Muscle of arm (tissue), 14 donors: ENCODE results near the gene GPM6B. TPM values are rescaled to one million over a fixed set of nuclear protein-coding genes. Genes with fewer than 3 reads are reported as not detected.

Experiments used
- DNase-seq: peaks from one replicate; pipeline ENCODE4 v3.0.0-alpha.2; 2013
- long read RNA-seq, 11 donors: transcript quantifications; one replicate each; lab custom pipeline, GENCODE V29; 2026
- polyA plus RNA-seq, 12 donors: library from polyadenylated mRNA; unstranded; fragments of 120-200 nt; gene quantifications; one replicate each; pipeline ENCODE4 v1.2.1, GENCODE V29; 2013; ENCODE audit not compliant: insufficient read length in 12 of 12

The GPM6B gene
- polyA plus RNA-seq = 100 to 1,000 TPM in 1 of 12 donors, 10 to 100 TPM in 11; 15.8 to 392 (median 23.7) TPM
- long read RNA-seq, donor 1, partial matches to known transcripts = 0 of 4 reads
- long read RNA-seq, donor 1, other reads (novel, unspliced or antisense) = 0 of 4 reads
- long read RNA-seq, donor 2, partial matches to known transcripts = 0 of 4 reads
- long read RNA-seq, donor 2, other reads (novel, unspliced or antisense) = 0 of 4 reads
- long read RNA-seq, donor 3, transcript GPM6B-205 (7 exons, 3,957 nt) = major isoform, 5 of 5 reads
- long read RNA-seq, donor 3, partial matches to known transcripts = 0 of 5 reads
- long read RNA-seq, donor 3, other reads (novel, unspliced or antisense) = 0 of 5 reads
- long read RNA-seq, donor 4, partial matches to known transcripts = 0 of 2 reads
- long read RNA-seq, donor 4, other reads (novel, unspliced or antisense) = 0 of 2 reads
- long read RNA-seq, donor 5, transcript GPM6B-205 (7 exons, 3,957 nt) = major isoform, 5 of 6 reads
- long read RNA-seq, donor 5, partial matches to known transcripts = 0 of 6 reads
- long read RNA-seq, donor 5, other reads (novel, unspliced or antisense) = 0 of 6 reads
- long read RNA-seq, donor 6, partial matches to known transcripts = 0 of 1 reads
- long read RNA-seq, donor 6, other reads (novel, unspliced or antisense) = 0 of 1 reads
- long read RNA-seq, donor 7, transcript GPM6B-205 (7 exons, 3,957 nt) = major isoform, 5 of 5 reads
- long read RNA-seq, donor 7, partial matches to known transcripts = 0 of 5 reads
- long read RNA-seq, donor 7, other reads (novel, unspliced or antisense) = 0 of 5 reads
- long read RNA-seq, donor 8, transcript GPM6B-205 (7 exons, 3,957 nt) = major isoform, 7 of 8 reads
- long read RNA-seq, donor 8, partial matches to known transcripts = 0 of 8 reads
- long read RNA-seq, donor 8, other reads (novel, unspliced or antisense) = 0 of 8 reads
- long read RNA-seq, donor 9, partial matches to known transcripts = 0 of 2 reads
- long read RNA-seq, donor 9, other reads (novel, unspliced or antisense) = 0 of 2 reads
- long read RNA-seq, donor 10, transcript GPM6B-205 (7 exons, 3,957 nt) = major isoform, 6 of 6 reads
- long read RNA-seq, donor 10, partial matches to known transcripts = 0 of 6 reads
- long read RNA-seq, donor 10, other reads (novel, unspliced or antisense) = 0 of 6 reads
- long read RNA-seq, donor 11, transcript GPM6B-205 (7 exons, 3,957 nt) = major isoform, 11 of 13 reads
- long read RNA-seq, donor 11, partial matches to known transcripts = 0 of 13 reads
- long read RNA-seq, donor 11, other reads (novel, unspliced or antisense) = 0 of 13 reads

- DNase-seq = no peak
Measured at GRCh38 chrX:13816643-13817627, at the start of gene GPM6B. GPM6B (minus strand) TSS chrX:13817093; CDS start chrX:13816904, 189 bp downstream.

DNA sequence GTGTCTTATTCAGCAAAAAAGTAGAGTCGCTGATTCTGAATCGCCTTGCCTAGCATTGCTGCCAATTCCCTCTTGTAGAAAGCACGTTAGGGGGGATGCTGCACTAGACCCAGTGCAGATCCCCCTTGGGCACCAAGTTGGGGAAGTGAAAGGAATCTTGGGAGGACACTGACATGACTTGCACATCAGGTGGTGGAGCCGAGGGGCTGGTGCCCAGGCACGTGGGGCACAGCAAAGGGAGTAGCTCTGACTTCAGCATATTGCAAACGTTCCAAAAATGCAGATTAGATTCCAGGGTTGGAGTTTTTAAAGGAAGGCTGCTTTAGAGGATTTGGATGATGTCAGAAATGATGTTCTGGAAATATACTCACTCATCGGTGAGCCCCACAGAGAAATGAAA, 47.4 kb upstream of the GPM6B start:
- DNase-seq = no peak

GRCh38 chrX:13863324-13863723, 46.4 kb upstream of the GPM6B start:
- DNase-seq = no peak

DNA sequence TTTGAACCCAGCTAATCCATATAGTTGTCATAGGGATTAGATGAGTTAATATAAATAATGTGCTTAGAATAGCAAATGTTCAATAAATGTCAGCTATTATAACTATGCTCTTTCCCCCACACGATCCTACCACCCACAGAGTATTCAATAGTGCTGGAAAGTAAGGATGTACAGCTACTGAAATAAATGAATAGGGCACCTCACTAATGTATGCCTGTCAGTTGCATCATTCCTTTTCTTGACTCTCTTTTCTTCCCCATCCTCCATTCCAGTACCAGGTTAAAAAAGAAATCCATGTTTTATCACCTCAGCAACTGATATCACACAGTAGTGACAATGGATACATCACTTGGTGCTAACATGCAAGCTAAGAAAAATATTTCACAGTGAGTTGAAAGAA, 42.8 kb upstream of the GPM6B start:
- no peak for DNase-seq

DNA sequence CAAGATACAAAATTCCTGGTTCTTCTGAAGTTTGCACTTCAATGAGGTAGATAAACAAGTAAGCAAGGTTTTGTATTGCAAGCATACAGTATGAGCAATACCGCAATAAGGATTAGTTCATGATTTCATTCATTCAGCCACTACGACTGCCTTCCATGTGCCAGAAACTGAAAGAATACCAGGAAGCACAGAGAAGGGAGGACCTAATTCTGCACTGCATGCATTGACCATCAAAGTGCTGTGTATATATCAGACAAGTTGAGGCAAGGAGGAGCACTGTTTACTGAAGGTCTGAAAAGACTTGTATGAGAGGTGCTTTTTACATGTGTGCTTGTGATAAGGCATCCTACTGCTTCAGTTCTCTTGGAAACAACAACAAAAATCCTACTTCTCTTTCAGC, 40.9 kb upstream of the GPM6B start:
- no peak for DNase-seq

DNA sequence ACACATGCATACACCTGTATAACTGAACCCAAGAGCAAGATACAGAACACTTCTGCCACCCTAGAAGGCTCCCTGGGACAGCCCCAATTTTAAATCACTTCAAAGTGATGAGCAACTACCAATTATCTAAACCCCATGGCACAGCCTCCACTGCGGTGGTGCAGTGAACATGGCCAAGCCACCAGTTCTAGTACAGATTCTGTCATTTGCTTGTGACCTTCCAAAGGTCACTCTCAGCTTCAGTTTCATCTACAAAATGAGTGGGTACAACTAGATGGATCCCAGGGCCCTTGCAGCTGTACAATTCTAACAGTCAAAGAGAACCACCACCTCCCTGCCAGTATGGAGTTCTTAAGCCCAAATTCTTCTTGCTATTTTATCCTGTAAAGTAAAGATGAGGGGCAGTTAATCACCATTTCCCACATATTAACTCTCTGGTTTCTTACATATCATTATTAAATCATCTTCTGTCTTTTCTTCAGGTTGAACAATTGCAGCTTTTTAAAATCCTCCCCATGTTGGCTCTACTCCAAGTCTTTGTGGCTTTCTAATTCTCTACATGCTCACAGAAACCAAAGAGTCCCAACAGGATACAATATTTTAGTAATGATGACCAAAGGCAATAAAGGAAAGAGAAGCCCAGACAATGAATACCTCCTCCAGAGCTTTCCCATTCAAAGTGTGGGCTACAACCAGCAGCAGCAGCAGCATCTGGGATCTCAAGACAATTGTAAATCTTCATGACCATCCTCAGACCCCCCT, 39.0 kb upstream of the GPM6B start:
- DNase-seq = no peak

- DNase-seq = no peak
Measured at GRCh38 chrX:13854003-13854402, 37.1 kb upstream of the GPM6B start.

DNA sequence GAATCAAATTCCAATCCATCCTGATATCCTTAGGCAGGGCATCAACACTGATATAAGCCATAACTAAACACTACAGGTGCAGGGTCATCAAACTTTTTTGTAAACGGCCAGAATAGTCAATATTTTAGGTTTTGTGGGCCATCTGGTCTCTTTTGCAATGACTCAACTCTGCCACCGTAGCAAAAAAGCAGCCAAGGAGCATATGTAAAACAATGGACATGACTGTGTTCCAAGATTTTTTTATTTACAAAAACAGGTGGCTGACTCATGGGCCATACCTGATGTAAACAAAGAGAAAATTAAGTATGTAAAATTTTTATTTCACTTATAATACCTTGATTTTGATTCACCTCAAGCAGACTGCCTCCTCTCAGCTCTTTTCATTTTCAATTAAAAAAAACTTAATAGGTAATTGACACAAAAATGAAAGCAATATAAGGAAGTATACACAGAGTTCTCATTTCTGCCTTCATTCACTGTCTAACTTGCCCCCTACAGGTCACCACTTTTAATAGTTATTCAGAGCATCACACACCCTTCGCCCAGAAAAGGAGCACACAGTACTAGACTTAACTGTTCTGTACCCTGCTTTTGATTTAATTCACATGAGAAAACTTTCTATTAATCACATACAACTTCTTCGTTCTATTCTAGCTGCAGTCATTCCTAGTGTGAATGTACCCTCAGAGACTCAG, 35.3 kb upstream of the GPM6B start:
- no peak for DNase-seq

DNA sequence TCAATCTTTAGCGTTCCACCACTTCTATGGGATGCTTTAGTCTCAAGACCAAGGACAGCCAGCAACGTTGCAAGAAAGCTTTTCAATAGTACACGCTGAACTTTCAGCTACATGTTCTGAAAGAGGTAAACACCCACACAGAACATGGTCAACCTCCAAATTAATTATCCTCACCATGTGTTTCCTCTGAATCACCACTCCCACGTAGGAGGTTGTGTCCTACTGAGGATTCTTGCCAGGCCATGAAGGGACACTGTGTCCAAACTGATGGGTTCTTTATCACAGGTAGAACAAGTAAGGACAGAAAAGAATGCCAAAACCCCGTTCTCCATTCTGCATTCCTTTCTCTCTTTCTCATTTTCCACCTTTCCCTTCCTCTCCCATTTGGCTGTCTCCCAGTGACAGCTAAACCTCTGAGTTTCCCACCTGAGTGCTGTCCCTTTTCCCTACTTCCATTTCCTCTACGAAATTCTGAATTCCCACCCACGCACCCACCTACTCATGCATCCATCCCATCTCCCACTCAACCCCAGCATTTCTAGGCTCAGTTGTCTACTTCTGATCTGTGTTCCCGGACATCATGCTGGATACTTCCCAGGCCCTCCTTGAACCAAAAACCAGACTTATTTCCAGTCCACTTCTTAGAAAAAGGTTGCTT, 29.0 kb upstream of the GPM6B start:
- no peak for DNase-seq

- DNase-seq = no peak
Measured at GRCh38 chrX:13843150-13843721, 26.3 kb upstream of the GPM6B start.

GRCh38 chrX:13840121-13840520, 23.2 kb upstream of the GPM6B start:
- DNase-seq = no peak

- DNase-seq = no peak
Measured at GRCh38 chrX:13837290-13837745, 20.4 kb upstream of the GPM6B start.

DNA sequence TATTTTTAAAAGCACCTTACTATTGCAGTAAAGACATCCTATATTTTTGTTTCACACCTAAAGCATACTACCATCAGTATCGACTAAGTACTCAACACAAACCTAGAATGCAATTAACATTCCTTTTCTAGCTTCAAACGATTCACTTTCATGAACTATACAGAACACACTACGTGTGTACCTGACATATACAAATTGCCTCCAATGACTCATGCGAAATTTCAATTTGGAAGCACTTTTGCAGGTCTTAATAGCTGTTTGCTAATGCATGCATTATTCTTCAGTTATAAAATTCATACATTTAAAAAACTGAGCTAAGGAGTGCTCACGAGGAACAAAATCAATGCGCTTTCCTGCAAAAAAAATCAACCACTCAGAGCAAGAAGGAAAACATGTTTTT, 19.7 kb upstream of the GPM6B start:
- no peak for DNase-seq

DNA sequence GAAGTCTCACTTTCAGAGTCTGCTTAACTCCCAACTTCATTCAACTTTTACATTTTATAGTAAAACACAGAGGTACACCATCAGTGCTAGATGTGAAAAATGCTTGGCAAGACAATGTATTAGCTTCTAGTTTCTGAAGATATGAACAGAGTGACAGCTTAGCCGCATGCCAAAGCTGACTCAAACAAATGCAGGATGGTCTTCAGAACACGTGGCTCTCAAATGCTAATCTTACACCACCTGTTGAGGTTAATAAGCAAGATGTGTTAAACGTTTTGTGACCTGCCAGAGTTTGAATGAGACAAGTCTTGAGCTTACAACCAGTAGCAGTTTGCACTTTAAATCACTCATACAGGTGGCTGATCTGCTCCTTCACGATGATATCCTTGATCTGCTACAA, 18.9 kb upstream of the GPM6B start:
- DNase-seq = no peak

DNA sequence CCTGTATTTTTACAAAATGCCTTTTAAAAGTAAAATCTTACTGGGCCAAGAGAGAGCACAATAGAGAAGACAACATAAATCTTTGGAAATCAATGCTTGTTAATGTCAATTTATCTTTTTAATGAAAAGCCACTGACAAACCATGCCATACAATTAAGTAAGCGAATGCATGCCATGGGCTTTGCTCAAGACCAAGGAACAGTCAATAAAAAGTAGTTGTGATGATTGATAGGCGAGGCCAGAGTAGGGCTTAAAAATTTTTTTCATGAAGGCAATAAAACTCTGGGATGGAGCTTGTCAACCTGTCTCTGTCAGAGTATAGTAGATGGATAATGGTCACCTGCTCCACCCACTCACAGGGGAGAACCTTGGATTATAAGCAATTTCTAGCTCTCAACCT, 17.5 kb upstream of the GPM6B start:
- DNase-seq = no peak

- DNase-seq = no peak
Measured at GRCh38 chrX:13829983-13830382, 13.1 kb upstream of the GPM6B start.

GRCh38 chrX:13828392-13828791, 11.5 kb upstream of the GPM6B start:
- DNase-seq = no peak
